ENCODE results near the gene MBOAT2. TPM values are rescaled to one million over a fixed set of nuclear protein-coding genes. Genes with fewer than 3 reads are reported as not detected.

The MBOAT2 gene
- polyA plus RNA-seq, 1 donor from 2014 or later, result 205 TPM

DNA sequence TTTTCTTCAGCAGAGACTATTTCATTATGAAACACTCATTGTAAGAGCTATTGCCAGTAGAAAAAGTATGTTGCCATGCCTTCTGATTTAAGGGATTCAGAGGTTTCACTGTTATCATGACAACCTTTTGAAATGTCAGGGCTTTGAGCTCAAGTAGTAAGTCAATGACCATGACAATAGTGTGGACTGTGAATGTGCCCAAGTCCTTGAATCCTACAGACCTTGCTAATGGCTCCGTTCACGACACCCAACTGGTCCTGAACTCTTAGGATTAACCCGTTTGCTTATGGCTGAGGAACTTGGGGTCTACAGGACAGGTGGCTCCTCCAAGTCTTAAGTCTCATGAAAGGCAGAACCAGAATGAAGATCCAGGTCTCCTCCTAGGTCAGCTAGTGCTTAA lies 148.5 kb downstream of the MBOAT2 start:
- TF ChIP-seq EZH2 (IDR thresholded peaks at IDR 0.05; ENCODE audit: borderline replicate concordance, insufficient read depth, low read length, poor library complexity, severe bottlenecking) (no peak), POLR2AphosphoS5 (IDR thresholded peaks at IDR 0.05) (no peak), EP300 (conservative IDR thresholded peaks at IDR 0.05; ENCODE audit: poor library complexity, severe bottlenecking) (no peak), TAF1 (IDR thresholded peaks at IDR 0.05; ENCODE audit: low read depth) (no peak), MXI1 (conservative IDR thresholded peaks at IDR 0.05; ENCODE audit: poor library complexity, severe bottlenecking) (no peak), RAD21 (conservative IDR thresholded peaks at IDR 0.05) (no peak)
- TF ChIP-seq, protein P1, sequence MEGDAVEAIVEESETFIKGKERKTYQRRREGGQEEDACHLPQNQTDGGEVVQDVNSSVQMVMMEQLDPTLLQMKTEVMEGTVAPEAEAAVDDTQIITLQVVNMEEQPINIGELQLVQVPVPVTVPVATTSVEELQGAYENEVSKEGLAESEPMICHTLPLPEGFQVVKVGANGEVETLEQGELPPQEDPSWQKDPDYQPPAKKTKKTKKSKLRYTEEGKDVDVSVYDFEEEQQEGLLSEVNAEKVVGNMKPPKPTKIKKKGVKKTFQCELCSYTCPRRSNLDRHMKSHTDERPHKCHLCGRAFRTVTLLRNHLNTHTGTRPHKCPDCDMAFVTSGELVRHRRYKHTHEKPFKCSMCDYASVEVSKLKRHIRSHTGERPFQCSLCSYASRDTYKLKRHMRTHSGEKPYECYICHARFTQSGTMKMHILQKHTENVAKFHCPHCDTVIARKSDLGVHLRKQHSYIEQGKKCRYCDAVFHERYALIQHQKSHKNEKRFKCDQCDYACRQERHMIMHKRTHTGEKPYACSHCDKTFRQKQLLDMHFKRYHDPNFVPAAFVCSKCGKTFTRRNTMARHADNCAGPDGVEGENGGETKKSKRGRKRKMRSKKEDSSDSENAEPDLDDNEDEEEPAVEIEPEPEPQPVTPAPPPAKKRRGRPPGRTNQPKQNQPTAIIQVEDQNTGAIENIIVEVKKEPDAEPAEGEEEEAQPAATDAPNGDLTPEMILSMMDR (IDR thresholded peaks at IDR 0.05; ENCODE audit: poor library complexity, severe bottlenecking), result no peak
- H3K9me3 ChIP-seq (ENCODE audit: low read length), result no peaks in the 10 kb centered on the region
- H3K9ac ChIP-seq (ENCODE audit: low read length), result no peak overlapping the region
- H3K4me2 ChIP-seq (ENCODE audit: low read length), result no peak overlapping the region
- H3K4me3 ChIP-seq (ENCODE audit: low read length), result no peak overlapping the region
- no peaks in the 10 kb centered on the region for H3F3A ChIP-seq (ENCODE audit: insufficient read depth, low read length, poor library complexity, severe bottlenecking)
- no peaks in the 10 kb centered on the region for H3K36me3 ChIP-seq (ENCODE audit: insufficient read depth, low read length)
- H3K9me2 ChIP-seq (ENCODE audit: insufficient read depth, low read length), result no peaks in the 10 kb centered on the region
- H3K79me2 ChIP-seq (replicated peaks; ENCODE audit: insufficient read depth, low read length), result no peaks in the 10 kb centered on the region
- no peak overlapping the region for H3K27ac ChIP-seq (ENCODE audit: low read length)
- H2AFZ ChIP-seq (ENCODE audit: low read depth, low read length), result no peak overlapping the region
- no peaks in the 10 kb centered on the region for H3K27me3 ChIP-seq (ENCODE audit: insufficient read depth, low read depth, low read length)
- no peaks in the 10 kb centered on the region for H4K20me1 ChIP-seq (ENCODE audit: insufficient read depth)

DNA sequence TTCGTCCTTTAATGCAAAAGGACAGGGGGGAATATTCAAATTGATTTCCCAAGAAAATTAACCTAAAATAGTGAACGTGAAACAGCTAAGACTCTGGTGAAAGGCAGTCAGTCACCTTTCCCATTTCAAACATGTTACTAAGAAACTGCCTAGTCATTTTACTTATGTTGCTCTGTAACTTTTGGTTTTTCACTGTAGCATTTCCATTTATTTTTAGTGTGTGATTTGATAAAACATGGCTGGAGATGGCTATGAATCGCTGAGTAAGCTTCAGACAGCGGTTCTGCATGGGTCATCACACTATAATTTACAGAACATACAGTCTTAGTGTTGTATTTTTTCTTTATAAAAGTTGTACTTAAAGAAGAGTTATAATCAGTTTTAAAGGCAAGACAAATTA lies 150.1 kb downstream of the MBOAT2 start:
- Histone ChIP-seq H3K9me2 (ENCODE audit: insufficient read depth, low read length) (no peaks in the 10 kb centered on the region), H3K27ac (ENCODE audit: low read length) (no peak overlapping the region), H3F3A (ENCODE audit: insufficient read depth, low read length, poor library complexity, severe bottlenecking) (no peaks in the 10 kb centered on the region), H3K4me3 (ENCODE audit: low read length) (no peak overlapping the region), H3K9me3 (ENCODE audit: low read length) (no peaks in the 10 kb centered on the region), H3K9ac (ENCODE audit: low read length) (no peak overlapping the region), H3K27me3 (ENCODE audit: insufficient read depth, low read depth, low read length) (no peaks in the 10 kb centered on the region), H3K36me3 (ENCODE audit: insufficient read depth, low read length) (no peaks in the 10 kb centered on the region), H3K4me2 (ENCODE audit: low read length) (no peak overlapping the region), H2AFZ (ENCODE audit: low read depth, low read length) (no peak overlapping the region), H4K20me1 (ENCODE audit: insufficient read depth) (no peaks in the 10 kb centered on the region), H3K79me2 (replicated peaks; ENCODE audit: insufficient read depth, low read length) (no peaks in the 10 kb centered on the region)
- TF ChIP-seq POLR2AphosphoS5 (IDR thresholded peaks at IDR 0.05) (no peak), EZH2 (IDR thresholded peaks at IDR 0.05; ENCODE audit: borderline replicate concordance, insufficient read depth, low read length, poor library complexity, severe bottlenecking) (no peak), MXI1 (conservative IDR thresholded peaks at IDR 0.05; ENCODE audit: poor library complexity, severe bottlenecking) (no peak), RAD21 (conservative IDR thresholded peaks at IDR 0.05) (no peak)
- TF ChIP-seq, protein P2, sequence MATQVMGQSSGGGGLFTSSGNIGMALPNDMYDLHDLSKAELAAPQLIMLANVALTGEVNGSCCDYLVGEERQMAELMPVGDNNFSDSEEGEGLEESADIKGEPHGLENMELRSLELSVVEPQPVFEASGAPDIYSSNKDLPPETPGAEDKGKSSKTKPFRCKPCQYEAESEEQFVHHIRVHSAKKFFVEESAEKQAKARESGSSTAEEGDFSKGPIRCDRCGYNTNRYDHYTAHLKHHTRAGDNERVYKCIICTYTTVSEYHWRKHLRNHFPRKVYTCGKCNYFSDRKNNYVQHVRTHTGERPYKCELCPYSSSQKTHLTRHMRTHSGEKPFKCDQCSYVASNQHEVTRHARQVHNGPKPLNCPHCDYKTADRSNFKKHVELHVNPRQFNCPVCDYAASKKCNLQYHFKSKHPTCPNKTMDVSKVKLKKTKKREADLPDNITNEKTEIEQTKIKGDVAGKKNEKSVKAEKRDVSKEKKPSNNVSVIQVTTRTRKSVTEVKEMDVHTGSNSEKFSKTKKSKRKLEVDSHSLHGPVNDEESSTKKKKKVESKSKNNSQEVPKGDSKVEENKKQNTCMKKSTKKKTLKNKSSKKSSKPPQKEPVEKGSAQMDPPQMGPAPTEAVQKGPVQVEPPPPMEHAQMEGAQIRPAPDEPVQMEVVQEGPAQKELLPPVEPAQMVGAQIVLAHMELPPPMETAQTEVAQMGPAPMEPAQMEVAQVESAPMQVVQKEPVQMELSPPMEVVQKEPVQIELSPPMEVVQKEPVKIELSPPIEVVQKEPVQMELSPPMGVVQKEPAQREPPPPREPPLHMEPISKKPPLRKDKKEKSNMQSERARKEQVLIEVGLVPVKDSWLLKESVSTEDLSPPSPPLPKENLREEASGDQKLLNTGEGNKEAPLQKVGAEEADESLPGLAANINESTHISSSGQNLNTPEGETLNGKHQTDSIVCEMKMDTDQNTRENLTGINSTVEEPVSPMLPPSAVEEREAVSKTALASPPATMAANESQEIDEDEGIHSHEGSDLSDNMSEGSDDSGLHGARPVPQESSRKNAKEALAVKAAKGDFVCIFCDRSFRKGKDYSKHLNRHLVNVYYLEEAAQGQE (IDR thresholded peaks at IDR 0.05; ENCODE audit: borderline replicate concordance), result no peak
